ENCODE results near the gene NFATC2. TPM values are rescaled to one million over a fixed set of nuclear protein-coding genes. Genes with fewer than 3 reads are reported as not detected.

Gene NFATC2
- total RNA-seq, 2 experiments from 2014 or later: 53.3 to 56.9 TPM

DNA sequence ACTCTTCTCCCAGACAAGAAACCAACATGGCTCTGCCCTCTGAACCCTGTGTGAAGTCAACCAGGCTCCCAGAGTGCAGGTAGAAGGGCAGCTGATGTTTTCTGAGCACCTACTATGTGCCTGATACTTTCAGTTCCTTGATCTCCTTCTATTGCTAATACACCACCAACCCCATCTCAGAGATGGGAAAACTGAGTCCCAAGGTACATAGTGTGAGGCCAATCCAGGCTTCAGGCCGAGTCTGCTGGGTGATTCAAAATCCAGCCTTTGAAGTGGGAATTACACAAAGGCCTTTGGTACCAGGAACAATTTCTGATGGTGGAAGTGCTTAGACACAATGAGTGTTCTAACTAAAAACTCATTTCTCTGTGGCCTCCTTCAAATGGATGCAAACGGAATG, 96.3 kb downstream of the NFATC2 start:
- DNase-seq: no peak
- no peaks in the 10 kb centered on the region for H3K9me3 Mint-ChIP-seq
- POLR2A ChIA-PET: interaction anchor here (0.6 kb wide), 1 partner anchor 191 kb away, joined by 3 read pairs; no protein-coding TSS in a partner anchor
- peaks cover 44% of the 10 kb centered on the region for H3K4me1 Mint-ChIP-seq
- H3K4me3 Mint-ChIP-seq: no peak overlapping the region
- CTCF ChIA-PET: interaction anchor here (1.4 kb wide), 1 partner anchor 149 kb away, joined by 3 read pairs; no protein-coding TSS in a partner anchor
- peaks cover 66% of the 10 kb centered on the region for H3K36me3 Mint-ChIP-seq (ENCODE audit: low read depth)
- no peaks in the 10 kb centered on the region for H3K27me3 Mint-ChIP-seq
- H3K27ac Mint-ChIP-seq: no peak overlapping the region

DNA sequence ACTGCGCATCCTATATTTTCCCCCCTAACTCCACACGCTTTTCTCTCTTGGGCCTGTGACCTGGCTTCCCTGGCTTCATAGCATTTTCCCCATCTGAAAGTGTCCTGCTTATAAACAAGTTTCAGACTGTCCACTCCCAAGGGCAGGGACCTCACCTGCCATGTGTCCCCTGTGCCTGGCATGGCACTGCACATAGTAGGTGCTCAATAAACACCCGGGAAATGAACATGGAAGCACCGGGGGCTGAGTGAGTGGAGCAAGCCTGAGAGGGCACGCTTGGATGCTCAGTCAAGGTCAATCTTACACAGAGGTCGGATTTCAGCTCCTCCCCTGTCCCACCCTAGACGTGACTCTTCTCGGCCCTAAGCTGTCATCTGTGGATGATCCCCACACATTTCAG, 96.9 kb downstream of the NFATC2 start:
- ChIA-PET POLR2A (no interaction called here), CTCF (no interaction called here)
- H3K4me3 Mint-ChIP-seq: no peak overlapping the region
- H3K27me3 Mint-ChIP-seq: no peaks in the 10 kb centered on the region
- no peak overlapping the region for H3K27ac Mint-ChIP-seq
- peaks cover 67% of the 10 kb centered on the region for H3K36me3 Mint-ChIP-seq (ENCODE audit: low read depth)
- no peaks in the 10 kb centered on the region for H3K9me3 Mint-ChIP-seq
- peaks cover 50% of the 10 kb centered on the region for H3K4me1 Mint-ChIP-seq
- DNase-seq: no peak

DNA sequence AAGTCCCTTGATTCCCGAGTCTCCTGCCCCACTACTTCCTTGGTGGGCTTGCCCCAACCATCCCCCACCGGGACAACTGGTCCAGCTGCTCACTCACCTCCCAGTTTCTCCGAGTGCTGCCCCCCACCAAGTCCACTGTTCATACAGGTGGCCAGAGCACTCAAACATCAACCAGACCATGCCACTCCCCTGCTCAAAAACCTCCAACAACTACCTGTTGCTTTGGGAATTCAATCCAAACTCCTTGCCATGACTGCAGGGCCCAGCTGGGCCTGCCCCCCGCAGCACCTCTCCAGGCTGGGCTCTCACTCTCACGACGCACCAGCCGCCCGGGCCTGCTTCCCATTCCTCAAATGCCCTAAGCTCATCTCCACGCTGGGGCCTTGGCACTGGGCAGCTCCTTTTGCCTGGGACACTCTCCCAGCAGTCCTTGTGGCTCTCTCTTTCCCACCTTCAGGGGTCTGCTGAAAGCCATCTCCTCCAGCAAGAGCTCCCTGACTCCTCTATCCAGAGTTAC, 97.5 kb downstream of the NFATC2 start:
- H3K27me3 Mint-ChIP-seq: no peaks in the 10 kb centered on the region
- H3K27ac Mint-ChIP-seq: no peak overlapping the region
- ChIA-PET POLR2A (no interaction called here), CTCF (interaction anchor here (0.8 kb wide), 1 partner anchor 12 kb away, joined by 3 read pairs; no protein-coding TSS in a partner anchor)
- peaks cover 56% of the 10 kb centered on the region for H3K4me1 Mint-ChIP-seq
- H3K36me3 Mint-ChIP-seq (ENCODE audit: low read depth): peaks cover 67% of the 10 kb centered on the region
- H3K9me3 Mint-ChIP-seq: no peaks in the 10 kb centered on the region
- H3K4me3 Mint-ChIP-seq: no peak overlapping the region
- DNase-seq: no peak

DNA sequence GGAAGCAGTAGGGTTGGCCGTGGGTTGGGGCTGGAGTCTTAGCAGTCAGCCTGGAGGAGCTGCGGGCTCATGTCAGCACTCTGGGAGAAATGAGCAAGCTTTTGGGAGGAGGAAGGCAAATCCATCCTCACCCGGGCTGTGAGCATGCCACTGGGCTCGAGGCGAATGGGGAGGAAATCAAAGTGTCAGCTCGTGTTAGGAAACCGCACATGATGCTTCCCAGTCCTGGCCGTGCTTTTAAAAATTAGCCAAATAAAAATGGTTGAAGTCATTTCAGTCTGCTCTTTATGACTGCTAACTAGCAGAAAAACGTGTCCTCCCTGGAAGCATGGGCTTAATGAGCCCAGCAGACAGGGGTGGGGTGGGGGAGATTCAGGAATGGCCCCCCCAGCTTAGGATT, 98.1 kb downstream of the NFATC2 start:
- no peak for DNase-seq
- peaks cover 69% of the 10 kb centered on the region for H3K36me3 Mint-ChIP-seq (ENCODE audit: low read depth)
- H3K27ac Mint-ChIP-seq: peak overlapping the region; percentile 34
- H3K27me3 Mint-ChIP-seq: no peaks in the 10 kb centered on the region
- no peaks in the 10 kb centered on the region for H3K9me3 Mint-ChIP-seq
- peaks cover 61% of the 10 kb centered on the region for H3K4me1 Mint-ChIP-seq
- POLR2A ChIA-PET: no interaction called here
- CTCF ChIA-PET: interaction anchor here (0.8 kb wide), 1 partner anchor 13 kb away, joined by 3 read pairs; no protein-coding TSS in a partner anchor
- H3K4me3 Mint-ChIP-seq: no peak overlapping the region

DNA sequence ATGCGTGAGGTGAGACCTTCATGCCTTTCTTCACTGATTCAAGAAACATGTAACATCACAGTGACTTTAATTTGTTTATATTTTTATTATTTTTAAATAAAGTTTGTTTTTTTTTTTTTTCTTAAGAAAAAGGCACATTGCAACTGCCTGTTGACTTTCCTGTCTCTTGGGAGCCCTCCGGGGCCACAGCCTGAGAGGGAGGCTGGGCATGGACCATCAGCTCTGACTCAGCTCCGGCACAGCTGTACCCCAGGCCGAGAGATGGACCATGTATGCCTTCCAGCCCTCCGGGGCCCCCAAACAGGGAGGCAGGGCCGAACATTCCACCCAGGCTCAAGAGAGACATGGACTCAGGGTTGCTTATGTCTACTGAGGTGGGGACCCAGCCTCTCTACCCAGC, 99.9 kb downstream of the NFATC2 start:
- Mint-ChIP-seq H3K36me3 (ENCODE audit: low read depth) (peaks cover 77% of the 10 kb centered on the region), H3K4me1 (peaks cover 75% of the 10 kb centered on the region)

DNA sequence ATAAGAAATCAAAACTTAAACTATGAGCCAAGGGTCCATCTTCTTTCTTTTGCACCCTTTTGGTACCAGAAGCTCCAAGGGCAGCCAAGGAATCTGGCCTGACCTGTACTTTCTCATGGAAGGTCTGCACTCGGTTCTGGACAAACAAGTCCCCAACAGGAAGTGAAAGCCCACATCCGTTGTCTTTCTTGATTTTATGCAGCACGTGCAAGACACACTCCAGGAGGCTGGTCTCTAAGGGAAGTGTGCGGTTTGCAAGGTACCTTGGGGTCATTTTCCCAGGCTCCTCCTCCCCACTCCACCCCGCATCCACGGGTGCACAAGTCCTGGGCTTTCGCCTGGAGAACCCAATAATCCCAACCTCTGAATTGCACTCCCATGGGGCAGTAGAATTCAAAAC, 101.9 kb downstream of the NFATC2 start:
- no peaks in the 10 kb centered on the region for H3K27me3 Mint-ChIP-seq
- ChIA-PET CTCF (no interaction called here), POLR2A (interaction anchor here (0.8 to 1.2 kb wide), 2 partner anchors 10 to 17 kb away, joined by 3 read pairs; no protein-coding TSS in a partner anchor)
- H3K27ac Mint-ChIP-seq: peak overlapping the region; percentile 59
- DNase-seq: peak; percentile 34
- no peaks in the 10 kb centered on the region for H3K9me3 Mint-ChIP-seq
- H3K4me1 Mint-ChIP-seq: peaks cover 78% of the 10 kb centered on the region
- peaks cover 76% of the 10 kb centered on the region for H3K36me3 Mint-ChIP-seq (ENCODE audit: low read depth)
- no peak overlapping the region for H3K4me3 Mint-ChIP-seq

More for the DNA sequence above, 99.9 kb downstream of the NFATC2 start:
- no peak overlapping the region for H3K27ac Mint-ChIP-seq
- DNase-seq: no peak
- no peak overlapping the region for H3K4me3 Mint-ChIP-seq
- POLR2A ChIA-PET: interaction anchor here (1.2 to 1.4 kb wide), 2 partner anchors 17 to 133 kb away, joined by 3 read pairs; no protein-coding TSS in a partner anchor
- CTCF ChIA-PET: interaction anchor here (1.2 kb wide), 1 partner anchor 56 kb away, joined by 4 read pairs; no protein-coding TSS in a partner anchor
- no peaks in the 10 kb centered on the region for H3K27me3 Mint-ChIP-seq
- no peaks in the 10 kb centered on the region for H3K9me3 Mint-ChIP-seq

DNA sequence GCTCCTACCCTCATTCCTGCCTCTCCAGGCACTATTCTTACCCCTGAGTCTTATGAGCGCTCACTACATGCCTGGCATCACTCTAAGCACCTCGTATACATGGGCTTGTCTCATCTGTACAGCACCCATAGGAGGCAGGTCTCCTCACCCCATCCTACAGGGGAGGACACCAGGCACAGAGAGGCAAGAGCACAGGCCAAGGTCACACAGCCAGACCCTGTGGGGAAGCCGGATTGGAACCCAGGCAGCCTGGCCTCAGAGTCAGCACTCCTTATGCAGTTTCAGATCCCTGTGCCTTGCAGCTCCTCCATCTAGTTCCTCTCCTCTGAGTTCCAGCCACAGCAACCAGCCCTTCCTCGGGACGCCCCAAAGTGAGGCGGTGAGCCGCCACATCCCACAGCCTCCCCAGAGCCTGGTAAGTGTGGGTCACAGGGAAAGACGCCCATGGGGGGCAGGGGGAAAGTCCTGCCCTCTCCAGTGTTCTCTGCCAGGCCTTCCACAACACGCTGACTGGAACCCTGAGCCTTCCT, 103.3 kb downstream of the NFATC2 start:
- peak overlapping the region; percentile 59 for H3K27ac Mint-ChIP-seq
- no peak for DNase-seq
- CTCF ChIA-PET: no interaction called here
- H3K36me3 Mint-ChIP-seq (ENCODE audit: low read depth): peaks cover 81% of the 10 kb centered on the region
- H3K4me1 Mint-ChIP-seq: peaks cover 71% of the 10 kb centered on the region
- H3K27me3 Mint-ChIP-seq: no peaks in the 10 kb centered on the region
- POLR2A ChIA-PET: no interaction called here
- no peak overlapping the region for H3K4me3 Mint-ChIP-seq
- no peaks in the 10 kb centered on the region for H3K9me3 Mint-ChIP-seq

DNA sequence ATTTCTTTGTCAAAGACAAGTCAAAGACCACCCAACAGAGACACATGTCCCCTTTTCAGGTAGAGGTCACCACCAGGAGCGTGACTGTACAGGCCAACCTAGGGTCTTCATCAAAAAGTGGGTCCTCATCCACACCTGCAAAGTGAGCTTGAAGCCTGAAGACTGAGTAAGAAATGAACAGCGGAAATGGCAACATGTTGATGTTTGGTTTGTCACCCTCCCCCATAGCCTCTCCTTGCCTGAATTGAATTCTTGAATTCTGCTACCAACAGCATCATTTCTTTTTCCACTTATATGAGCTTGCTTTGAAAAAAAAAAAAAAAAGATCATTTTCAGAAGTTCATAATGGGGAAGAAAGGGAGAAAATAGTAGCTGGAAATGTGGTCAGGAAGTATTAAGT, 104.4 kb downstream of the NFATC2 start:
- peaks cover 67% of the 10 kb centered on the region for H3K4me1 Mint-ChIP-seq
- peaks cover 77% of the 10 kb centered on the region for H3K36me3 Mint-ChIP-seq (ENCODE audit: low read depth)
- POLR2A ChIA-PET: no interaction called here
- peak overlapping the region; percentile 69 for H3K27ac Mint-ChIP-seq
- no peak for DNase-seq
- H3K9me3 Mint-ChIP-seq: no peaks in the 10 kb centered on the region
- H3K27me3 Mint-ChIP-seq: no peaks in the 10 kb centered on the region
- no peak overlapping the region for H3K4me3 Mint-ChIP-seq
- CTCF ChIA-PET: interaction anchor here (0.6 to 1.0 kb wide), 2 partner anchors 33 to 157 kb away, joined by 4 read pairs; no protein-coding TSS in a partner anchor

DNA sequence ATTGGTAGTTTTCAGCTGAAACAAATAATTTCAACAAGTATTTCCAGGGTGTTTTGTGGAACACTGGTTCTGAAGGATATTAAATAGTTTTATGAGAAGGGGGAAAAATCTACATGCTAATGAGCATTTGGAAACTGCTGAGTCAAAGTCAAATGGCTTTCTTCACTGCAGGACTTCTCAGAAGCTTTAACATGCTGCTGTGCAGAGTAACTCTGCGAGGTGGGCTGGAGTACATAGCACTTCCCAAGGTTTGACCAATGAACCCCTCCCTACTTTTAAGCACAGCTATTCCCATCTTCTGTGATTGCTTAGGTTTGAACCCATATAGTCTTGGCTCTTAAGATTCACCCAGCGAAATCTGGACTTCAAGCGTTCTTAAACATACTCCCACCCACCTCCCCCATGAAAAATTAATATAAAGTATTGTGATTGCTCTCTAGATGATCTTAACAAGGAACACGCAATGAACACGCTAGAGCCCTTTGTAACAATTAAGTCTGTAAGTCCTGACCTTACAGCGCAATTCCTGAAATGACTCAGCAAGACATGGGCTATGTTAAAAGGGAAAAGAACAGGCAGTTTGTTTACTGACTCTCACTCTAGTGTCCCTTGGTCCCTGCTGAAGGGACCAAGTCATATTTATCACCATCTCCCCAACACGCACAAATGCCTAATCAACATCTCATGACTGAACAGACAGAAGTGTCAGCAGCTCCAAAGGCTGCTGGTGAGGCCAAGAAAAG, 105.2 kb downstream of the NFATC2 start:
- Mint-ChIP-seq H3K9me3 (no peaks in the 10 kb centered on the region), H3K27ac (peak overlapping the region; percentile 69), H3K4me1 (peaks cover 72% of the 10 kb centered on the region), H3K4me3 (no peak overlapping the region), H3K36me3 (ENCODE audit: low read depth) (peaks cover 81% of the 10 kb centered on the region), H3K27me3 (no peaks in the 10 kb centered on the region)
- no peak for DNase-seq
- ChIA-PET CTCF (interaction anchor here (0.7 kb wide), 2 partner anchors 82 to 520 kb away, joined by 3 read pairs; no protein-coding TSS in a partner anchor), POLR2A (interaction anchor here (1.2 kb wide), 1 partner anchor 14 kb away, joined by 3 read pairs; no protein-coding TSS in a partner anchor)

DNA sequence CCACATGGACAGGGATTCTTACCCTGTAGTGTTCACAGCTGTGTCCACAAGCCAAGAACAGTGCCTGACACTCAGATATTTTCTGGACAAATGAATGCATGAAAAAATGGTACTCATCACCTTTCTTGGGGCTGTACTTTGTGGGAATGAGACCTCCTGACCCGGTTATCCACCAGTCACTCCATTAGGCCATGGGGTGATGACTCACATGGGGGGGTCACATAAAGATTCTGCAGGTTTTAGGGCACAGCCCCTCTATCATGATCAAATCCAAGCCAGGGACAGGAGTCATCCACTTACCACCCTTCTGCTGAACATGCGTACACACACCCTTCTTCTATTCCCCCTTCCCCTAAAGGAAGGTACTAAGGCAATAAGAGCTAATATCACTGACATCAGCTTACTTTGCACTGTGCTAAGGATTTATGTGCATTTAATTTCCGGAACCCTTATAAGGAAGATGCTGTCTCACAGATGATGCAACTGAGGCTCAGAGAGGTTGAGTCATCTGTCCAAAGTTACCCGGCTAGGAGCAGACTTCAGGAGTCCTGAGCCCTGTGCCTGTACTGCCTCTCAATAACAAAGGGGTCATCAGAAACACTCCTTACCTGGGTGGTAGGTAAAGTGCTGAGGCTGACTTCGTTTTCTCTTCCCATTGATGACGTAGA, 107.8 kb downstream of the NFATC2 start:
- Mint-ChIP-seq H3K27me3 (no peaks in the 10 kb centered on the region), H3K27ac (no peak overlapping the region), H3K4me3 (no peak overlapping the region), H3K9me3 (no peaks in the 10 kb centered on the region), H3K4me1 (peaks cover 71% of the 10 kb centered on the region), H3K36me3 (ENCODE audit: low read depth) (peaks cover 82% of the 10 kb centered on the region)
- DNase-seq: no peak
- ChIA-PET POLR2A (interaction anchor here (1.2 kb wide), 1 partner anchor 13 kb away, joined by 3 read pairs; no protein-coding TSS in a partner anchor), CTCF (interaction anchor here (1.0 kb wide), 1 partner anchor 92 kb away, joined by 3 read pairs; no protein-coding TSS in a partner anchor)

DNA sequence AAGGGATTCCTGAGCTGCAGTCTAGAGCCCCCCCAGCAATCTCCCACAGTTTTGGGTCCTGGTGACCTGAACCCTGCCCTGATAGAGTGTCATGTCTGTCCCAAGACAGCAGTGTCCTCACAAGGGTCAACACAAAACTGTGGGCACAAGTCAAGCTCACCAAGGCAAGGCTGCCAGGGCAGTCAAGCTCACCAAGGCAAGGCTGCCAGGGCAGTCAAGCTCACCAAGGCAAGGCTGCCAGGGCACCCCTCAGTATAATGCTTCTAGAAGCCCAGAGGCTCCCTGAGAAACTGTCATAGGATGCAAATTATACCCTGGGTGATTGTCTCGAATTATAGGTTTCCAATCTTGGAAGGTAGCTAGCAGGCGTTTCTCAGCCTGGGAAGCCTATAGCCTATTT, 108.5 kb downstream of the NFATC2 start:
- POLR2A ChIA-PET: interaction anchor here (1.2 kb wide), 1 partner anchor 12 kb away, joined by 3 read pairs; no protein-coding TSS in a partner anchor
- peaks cover 67% of the 10 kb centered on the region for H3K4me1 Mint-ChIP-seq
- CTCF ChIA-PET: interaction anchor here (1.0 kb wide), 2 partner anchors 48 to 93 kb away, joined by 3 to 4 read pairs; no protein-coding TSS in a partner anchor
- H3K9me3 Mint-ChIP-seq: no peaks in the 10 kb centered on the region
- H3K36me3 Mint-ChIP-seq (ENCODE audit: low read depth): peaks cover 82% of the 10 kb centered on the region
- no peaks in the 10 kb centered on the region for H3K27me3 Mint-ChIP-seq
- DNase-seq: no peak
- H3K27ac Mint-ChIP-seq: no peak overlapping the region
- H3K4me3 Mint-ChIP-seq: no peak overlapping the region

DNA sequence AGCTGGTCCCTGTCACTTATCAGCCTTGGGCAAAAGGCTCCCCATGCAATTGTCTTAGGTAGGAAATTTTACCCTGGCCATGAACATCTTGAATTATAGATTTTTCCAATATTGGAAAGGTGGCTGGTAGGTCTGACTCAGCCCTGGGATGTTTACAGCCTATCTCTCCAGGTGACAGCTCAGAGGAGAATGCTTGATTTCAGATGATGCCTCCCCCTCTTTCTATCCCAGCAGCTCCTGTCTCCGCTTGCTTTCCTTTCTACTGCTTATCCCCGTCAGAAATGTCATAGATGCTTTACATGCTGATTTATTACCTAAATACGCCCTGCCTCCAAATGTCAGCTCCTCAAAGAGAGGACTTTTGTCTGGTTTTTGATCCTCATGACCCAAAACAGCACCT, 109.6 kb downstream of the NFATC2 start:
- no peak overlapping the region for H3K4me3 Mint-ChIP-seq
- DNase-seq: no peak
- peaks cover 81% of the 10 kb centered on the region for H3K36me3 Mint-ChIP-seq (ENCODE audit: low read depth)
- peak overlapping the region; percentile 0 for H3K27ac Mint-ChIP-seq
- H3K9me3 Mint-ChIP-seq: no peaks in the 10 kb centered on the region
- POLR2A ChIA-PET: interaction anchor here (1.0 kb wide), 1 partner anchor 10 kb away, joined by 3 read pairs; no protein-coding TSS in a partner anchor
- H3K27me3 Mint-ChIP-seq: no peaks in the 10 kb centered on the region
- CTCF ChIA-PET: no interaction called here
- peaks cover 67% of the 10 kb centered on the region for H3K4me1 Mint-ChIP-seq

Measured in activated CD4-positive, alpha-beta memory T cell treated with anti-CD3 and anti-CD28 coated beads, Interleukin-2, amount 10 ng/mL, durations not matched to agents 7 days and 5 days (primary cell).